ENCODE results near the gene ZMYM4.
"Not testable (repeated sequence)": the region's sequence is repeated elsewhere in the genome, so short reads cannot be mapped to it uniquely, and the experiment has no call there.

The ZMYM4 gene

GRCh38 chr1:35326246-35326866 lies 57.8 kb downstream of the ZMYM4 start:
- Histone ChIP-seq H3K4me3 (ENCODE audit: low read length in 2 of 2) (no peak overlapping the region), H3K4me1 (ENCODE audit: control insufficient read depth, insufficient read depth, low read length) (no peaks in the 10 kb centered on the region), H3K9ac (ENCODE audit: low read length in 2 of 2) (no peak overlapping the region), H3K9me3 (ENCODE audit: control insufficient read depth in 2 of 2, low read length in 2 of 2) (no peaks in the 10 kb centered on the region), H3K27me3 (ENCODE audit: control insufficient read depth in 1 of 2, insufficient read depth in 2 of 2, low read length in 2 of 2) (no peaks in the 10 kb centered on the region), H3K27ac (ENCODE audit: low read length) (no peak overlapping the region), H3K36me3 (ENCODE audit: control insufficient read depth in 2 of 2, insufficient read depth in 2 of 2, low read length in 2 of 2) (no peaks in the 10 kb centered on the region)

GRCh38 chr1:35331618-35332017 lies 63.1 kb downstream of the ZMYM4 start:
- not testable (repeated sequence) for H3K4me1 ChIP-seq (ENCODE audit: control insufficient read depth, insufficient read depth, low read length); H3K36me3 ChIP-seq (ENCODE audit: control insufficient read depth in 2 of 2, insufficient read depth in 2 of 2, low read length in 2 of 2); H3K9ac ChIP-seq (ENCODE audit: low read length in 2 of 2); H3K9me3 ChIP-seq (ENCODE audit: control insufficient read depth in 2 of 2, low read length in 2 of 2); H3K27me3 ChIP-seq (ENCODE audit: control insufficient read depth in 1 of 2, insufficient read depth in 2 of 2, low read length in 2 of 2); H3K27ac ChIP-seq (ENCODE audit: low read length); H3K4me3 ChIP-seq (ENCODE audit: low read length in 2 of 2)

GRCh38 chr1:35334485-35334884 lies 66.0 kb downstream of the ZMYM4 start:
- Histone ChIP-seq H3K9ac (ENCODE audit: low read length in 2 of 2) (no peak overlapping the region), H3K4me3 (ENCODE audit: low read length in 2 of 2) (no peak overlapping the region), H3K27ac (ENCODE audit: low read length) (no peak overlapping the region), H3K27me3 (ENCODE audit: control insufficient read depth in 1 of 2, insufficient read depth in 2 of 2, low read length in 2 of 2) (no peaks in the 10 kb centered on the region), H3K9me3 (ENCODE audit: control insufficient read depth in 2 of 2, low read length in 2 of 2) (no peaks in the 10 kb centered on the region), H3K36me3 (ENCODE audit: control insufficient read depth in 2 of 2, insufficient read depth in 2 of 2, low read length in 2 of 2) (no peaks in the 10 kb centered on the region), H3K4me1 (ENCODE audit: control insufficient read depth, insufficient read depth, low read length) (no peaks in the 10 kb centered on the region)

- H3K9ac ChIP-seq (ENCODE audit: low read length in 2 of 2): no peak overlapping the region
- no peaks in the 10 kb centered on the region for H3K27me3 ChIP-seq (ENCODE audit: control insufficient read depth in 1 of 2, insufficient read depth in 2 of 2, low read length in 2 of 2)
- H3K27ac ChIP-seq (ENCODE audit: low read length): no peak overlapping the region
- H3K9me3 ChIP-seq (ENCODE audit: control insufficient read depth in 2 of 2, low read length in 2 of 2): no peaks in the 10 kb centered on the region
- H3K4me1 ChIP-seq (ENCODE audit: control insufficient read depth, insufficient read depth, low read length): no peaks in the 10 kb centered on the region
- no peak overlapping the region for H3K4me3 ChIP-seq (ENCODE audit: low read length in 2 of 2)
- H3K36me3 ChIP-seq (ENCODE audit: control insufficient read depth in 2 of 2, insufficient read depth in 2 of 2, low read length in 2 of 2): no peaks in the 10 kb centered on the region
Observed at GRCh38 chr1:35340519-35340918, 72.0 kb downstream of the ZMYM4 start.

GRCh38 chr1:35345439-35345981 lies 77.0 kb downstream of the ZMYM4 start:
- Histone ChIP-seq H3K9me3 (ENCODE audit: control insufficient read depth in 2 of 2, low read length in 2 of 2) (no peaks in the 10 kb centered on the region), H3K27me3 (ENCODE audit: control insufficient read depth in 1 of 2, insufficient read depth in 2 of 2, low read length in 2 of 2) (no peaks in the 10 kb centered on the region), H3K9ac (ENCODE audit: low read length in 2 of 2) (no peak overlapping the region), H3K36me3 (ENCODE audit: control insufficient read depth in 2 of 2, insufficient read depth in 2 of 2, low read length in 2 of 2) (no peaks in the 10 kb centered on the region), H3K27ac (ENCODE audit: low read length) (no peak overlapping the region), H3K4me1 (ENCODE audit: control insufficient read depth, insufficient read depth, low read length) (no peaks in the 10 kb centered on the region), H3K4me3 (ENCODE audit: low read length in 2 of 2) (no peak overlapping the region)

- Histone ChIP-seq H3K27me3 (ENCODE audit: control insufficient read depth in 1 of 2, insufficient read depth in 2 of 2, low read length in 2 of 2) (no peaks in the 10 kb centered on the region), H3K4me3 (ENCODE audit: low read length in 2 of 2) (no peak overlapping the region), H3K9me3 (ENCODE audit: control insufficient read depth in 2 of 2, low read length in 2 of 2) (no peaks in the 10 kb centered on the region), H3K4me1 (ENCODE audit: control insufficient read depth, insufficient read depth, low read length) (no peaks in the 10 kb centered on the region), H3K36me3 (ENCODE audit: control insufficient read depth in 2 of 2, insufficient read depth in 2 of 2, low read length in 2 of 2) (no peaks in the 10 kb centered on the region), H3K9ac (ENCODE audit: low read length in 2 of 2) (no peak overlapping the region), H3K27ac (ENCODE audit: low read length) (no peak overlapping the region)
Observed at GRCh38 chr1:35350872-35351271, 82.4 kb downstream of the ZMYM4 start.

DNA sequence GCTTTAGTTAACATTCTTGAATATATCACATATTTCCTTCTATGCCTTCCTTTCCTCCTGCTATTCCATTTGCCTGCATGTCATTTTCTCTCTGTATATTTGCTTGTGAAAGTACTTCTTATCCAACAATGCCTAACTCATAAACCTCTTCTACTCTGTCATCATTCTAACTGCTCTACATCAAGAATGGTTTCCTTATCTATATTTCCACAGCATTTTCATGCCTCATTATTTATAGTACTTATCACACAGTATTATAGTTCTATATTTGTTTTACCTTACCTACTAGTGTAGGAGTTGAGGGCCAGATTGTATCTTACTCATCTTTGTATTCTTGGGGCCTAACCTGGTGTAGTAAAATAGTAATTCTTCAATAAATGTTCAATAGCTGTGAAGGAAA lies 91.5 kb downstream of the ZMYM4 start:
- Histone ChIP-seq H3K27me3 (ENCODE audit: control insufficient read depth in 1 of 2, insufficient read depth in 2 of 2, low read length in 2 of 2) (no peaks in the 10 kb centered on the region), H3K27ac (ENCODE audit: low read length) (no peak overlapping the region), H3K9ac (ENCODE audit: low read length in 2 of 2) (no peak overlapping the region), H3K9me3 (ENCODE audit: control insufficient read depth in 2 of 2, low read length in 2 of 2) (no peaks in the 10 kb centered on the region), H3K4me1 (ENCODE audit: control insufficient read depth, insufficient read depth, low read length) (no peaks in the 10 kb centered on the region), H3K36me3 (ENCODE audit: control insufficient read depth in 2 of 2, insufficient read depth in 2 of 2, low read length in 2 of 2) (peaks cover 0 to 7% of the 10 kb centered on the region in 2 donors), H3K4me3 (ENCODE audit: low read length in 2 of 2) (no peak overlapping the region)

GRCh38 chr1:35361638-35362037 lies 93.1 kb downstream of the ZMYM4 start:
- H3K4me1 ChIP-seq (ENCODE audit: control insufficient read depth, insufficient read depth, low read length): no peaks in the 10 kb centered on the region
- H3K9ac ChIP-seq (ENCODE audit: low read length in 2 of 2): no peak overlapping the region

GRCh38 chr1:35364741-35365140 lies 96.2 kb downstream of the ZMYM4 start:
- Histone ChIP-seq H3K27ac (ENCODE audit: low read length) (no peak overlapping the region), H3K4me3 (ENCODE audit: low read length in 2 of 2) (no peak overlapping the region)

More at GRCh38 chr1:35361638-35362037, 93.1 kb downstream of the ZMYM4 start:
- H3K27ac ChIP-seq (ENCODE audit: low read length): no peak overlapping the region
- H3K9me3 ChIP-seq (ENCODE audit: control insufficient read depth in 2 of 2, low read length in 2 of 2): no peaks in the 10 kb centered on the region
- H3K4me3 ChIP-seq (ENCODE audit: low read length in 2 of 2): no peak overlapping the region
- H3K27me3 ChIP-seq (ENCODE audit: control insufficient read depth in 1 of 2, insufficient read depth in 2 of 2, low read length in 2 of 2): no peaks in the 10 kb centered on the region
- peaks cover 0 to 7% of the 10 kb centered on the region in 2 donors for H3K36me3 ChIP-seq (ENCODE audit: control insufficient read depth in 2 of 2, insufficient read depth in 2 of 2, low read length in 2 of 2)

GRCh38 chr1:35367914-35368313 lies 99.4 kb downstream of the ZMYM4 start:
- H3K4me1 ChIP-seq (ENCODE audit: control insufficient read depth, insufficient read depth, low read length): no peaks in the 10 kb centered on the region
- H3K4me3 ChIP-seq (ENCODE audit: low read length in 2 of 2): no peak overlapping the region
- H3K36me3 ChIP-seq (ENCODE audit: control insufficient read depth in 2 of 2, insufficient read depth in 2 of 2, low read length in 2 of 2): no peaks in the 10 kb centered on the region
- H3K27me3 ChIP-seq (ENCODE audit: control insufficient read depth in 1 of 2, insufficient read depth in 2 of 2, low read length in 2 of 2): no peaks in the 10 kb centered on the region
- H3K9me3 ChIP-seq (ENCODE audit: control insufficient read depth in 2 of 2, low read length in 2 of 2): no peaks in the 10 kb centered on the region
- H3K27ac ChIP-seq (ENCODE audit: low read length): no peak overlapping the region
- no peak overlapping the region for H3K9ac ChIP-seq (ENCODE audit: low read length in 2 of 2)

More at GRCh38 chr1:35364741-35365140, 96.2 kb downstream of the ZMYM4 start:
- no peaks in the 10 kb centered on the region for H3K27me3 ChIP-seq (ENCODE audit: control insufficient read depth in 1 of 2, insufficient read depth in 2 of 2, low read length in 2 of 2)
- H3K4me1 ChIP-seq (ENCODE audit: control insufficient read depth, insufficient read depth, low read length): no peaks in the 10 kb centered on the region
- no peak overlapping the region for H3K9ac ChIP-seq (ENCODE audit: low read length in 2 of 2)
- peaks cover 0 to 7% of the 10 kb centered on the region in 2 donors for H3K36me3 ChIP-seq (ENCODE audit: control insufficient read depth in 2 of 2, insufficient read depth in 2 of 2, low read length in 2 of 2)
- no peaks in the 10 kb centered on the region for H3K9me3 ChIP-seq (ENCODE audit: control insufficient read depth in 2 of 2, low read length in 2 of 2)

GRCh38 chr1:35369922-35370671 lies 101.6 kb downstream of the ZMYM4 start:
- Histone ChIP-seq H3K9ac (ENCODE audit: low read length in 2 of 2) (no peak overlapping the region), H3K27ac (ENCODE audit: low read length) (no peak overlapping the region), H3K36me3 (ENCODE audit: control insufficient read depth in 2 of 2, insufficient read depth in 2 of 2, low read length in 2 of 2) (no peaks in the 10 kb centered on the region), H3K4me1 (ENCODE audit: control insufficient read depth, insufficient read depth, low read length) (no peaks in the 10 kb centered on the region), H3K27me3 (ENCODE audit: control insufficient read depth in 1 of 2, insufficient read depth in 2 of 2, low read length in 2 of 2) (no peaks in the 10 kb centered on the region), H3K4me3 (ENCODE audit: low read length in 2 of 2) (no peak overlapping the region), H3K9me3 (ENCODE audit: control insufficient read depth in 2 of 2, low read length in 2 of 2) (no peaks in the 10 kb centered on the region)

All from stomach smooth muscle (tissue), 2 donors.